HG03521 (cell line): ENCODE data around the gene MUSK.
"Not testable (repeated sequence)": the region's sequence is repeated elsewhere in the genome, so short reads cannot be mapped to it uniquely, and the experiment has no call there.

Source experiments
- ATAC-seq: cut with Tn5 transposase; IDR thresholded peaks from one replicate; pipeline ENCODE4 v1.9.1; 2021; ENCODE audit warnings: mild to moderate bottlenecking, moderate library complexity; ENCODE audit not compliant: unreplicated experiment

The MUSK gene

DNA sequence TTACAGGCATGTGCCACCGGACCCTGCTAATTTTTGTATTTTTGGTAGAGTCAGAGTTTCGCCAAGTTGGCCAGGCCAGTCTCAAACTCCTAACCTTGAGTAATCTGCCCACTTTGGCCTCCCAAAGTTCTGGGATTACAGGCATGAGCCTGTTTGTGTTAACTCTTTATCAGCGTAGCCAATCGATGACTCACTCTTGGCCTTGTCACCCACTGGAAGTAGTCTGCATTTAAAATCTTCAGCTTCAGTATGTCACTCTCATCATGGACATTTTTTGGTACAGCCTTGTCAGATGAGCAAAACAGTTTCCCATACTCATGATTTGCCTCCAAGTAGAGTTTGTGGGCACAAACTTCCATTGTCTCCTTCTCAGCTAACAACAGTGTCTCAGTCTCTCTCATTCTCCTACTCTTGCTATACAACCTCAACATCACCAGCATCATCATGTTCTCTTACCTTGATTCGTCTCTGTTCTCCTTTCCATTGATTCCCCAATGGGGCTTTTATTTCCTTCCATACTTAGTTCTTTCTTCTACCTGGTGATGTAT lies 22.5 kb downstream of the MUSK start:
- no peak for ATAC-seq

DNA sequence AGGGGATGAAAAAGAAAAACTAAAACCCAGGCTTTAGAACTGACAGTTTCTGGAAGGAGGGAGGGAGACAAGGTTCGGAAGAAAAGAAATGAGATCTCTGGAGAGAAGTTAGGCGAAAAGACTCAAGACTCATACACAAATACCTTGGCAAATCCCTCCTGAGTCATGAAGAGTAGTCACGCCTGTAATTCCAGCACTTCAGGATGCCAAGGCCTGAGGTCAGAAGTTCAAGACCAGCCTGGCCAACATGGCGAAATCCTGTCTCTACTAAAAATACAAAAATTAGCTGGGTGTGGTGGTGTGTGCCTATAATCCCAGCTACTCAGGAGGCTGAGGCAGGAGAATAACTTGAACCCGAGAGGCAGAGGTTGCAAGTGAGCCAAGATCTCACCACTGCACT lies 27.3 kb downstream of the MUSK start:
- not testable (repeated sequence) for ATAC-seq

GRCh38 chr9:110700953-110701352 lies 32.4 kb downstream of the MUSK start:
- ATAC-seq: no peak

- ATAC-seq: no peak
Observed at GRCh38 chr9:110703669-110704068, 35.1 kb downstream of the MUSK start.

- ATAC-seq: no peak
Observed at GRCh38 chr9:110707419-110707818, 38.8 kb downstream of the MUSK start.

GRCh38 chr9:110710420-110710819 lies 41.8 kb downstream of the MUSK start:
- no peak for ATAC-seq

DNA sequence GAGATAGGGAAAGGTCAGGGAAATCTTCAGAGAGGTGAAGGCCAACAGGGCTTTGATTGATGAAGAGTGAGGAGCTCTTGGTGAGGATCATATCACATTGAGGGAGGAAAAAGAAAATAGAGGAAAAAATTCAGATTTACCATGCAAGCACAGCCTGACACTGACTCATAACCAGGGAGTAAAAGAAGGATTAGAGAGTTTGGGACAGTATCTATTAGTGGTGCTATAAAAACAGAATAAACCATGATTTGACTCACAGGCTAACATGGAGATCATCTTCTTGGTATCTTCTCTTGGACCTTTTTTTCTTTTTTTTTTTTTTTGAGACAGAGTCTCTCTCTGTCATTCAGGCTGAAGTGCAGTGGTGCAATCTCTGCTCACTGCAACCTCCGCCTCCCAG lies 44.4 kb downstream of the MUSK start:
- no peak for ATAC-seq

DNA sequence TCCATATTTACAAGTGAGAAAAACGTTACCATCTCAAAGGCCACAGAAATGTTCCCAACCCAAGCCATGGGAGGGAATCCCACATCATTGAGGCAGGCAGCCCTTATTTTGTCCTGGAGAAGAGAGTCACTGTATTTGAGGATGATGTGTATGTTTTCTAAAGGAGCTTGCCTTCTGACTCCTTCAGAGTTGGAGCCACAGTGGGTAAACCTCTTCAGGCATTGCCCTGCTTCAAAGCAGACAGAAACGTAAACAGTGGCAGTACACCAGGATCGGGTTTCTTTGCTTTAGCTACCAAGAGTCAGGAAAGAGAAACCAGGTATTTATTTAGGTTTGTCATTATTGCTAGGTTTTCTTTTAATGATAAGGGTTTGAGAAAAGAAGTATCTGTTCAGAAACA lies 45.7 kb downstream of the MUSK start:
- ATAC-seq: no peak

DNA sequence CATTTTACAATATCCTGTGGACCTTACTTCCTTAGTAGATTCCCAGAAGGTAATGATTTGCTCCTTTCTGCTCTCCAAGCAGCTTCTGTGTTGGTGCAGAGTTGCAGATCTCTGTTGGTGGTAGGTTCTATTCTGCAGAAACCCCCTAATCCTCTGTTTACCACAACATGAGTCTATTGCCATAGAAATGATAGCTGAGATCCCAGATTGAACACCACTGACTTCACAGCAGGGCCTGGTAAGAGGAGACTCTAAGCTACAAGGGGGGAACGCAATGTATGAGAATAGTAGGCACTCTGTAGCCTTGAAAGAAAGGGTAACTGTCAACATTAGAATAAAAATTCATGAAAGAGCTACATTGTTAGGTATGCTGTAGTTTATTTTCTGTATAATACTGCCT lies 59.5 kb downstream of the MUSK start:
- no peak for ATAC-seq

GRCh38 chr9:110729641-110730040 lies 61.0 kb downstream of the MUSK start:
- ATAC-seq: no peak

- ATAC-seq: no peak
Observed at GRCh38 chr9:110731437-110732028, 62.9 kb downstream of the MUSK start.

GRCh38 chr9:110738982-110739381 lies 70.4 kb downstream of the MUSK start:
- no peak for ATAC-seq

DNA sequence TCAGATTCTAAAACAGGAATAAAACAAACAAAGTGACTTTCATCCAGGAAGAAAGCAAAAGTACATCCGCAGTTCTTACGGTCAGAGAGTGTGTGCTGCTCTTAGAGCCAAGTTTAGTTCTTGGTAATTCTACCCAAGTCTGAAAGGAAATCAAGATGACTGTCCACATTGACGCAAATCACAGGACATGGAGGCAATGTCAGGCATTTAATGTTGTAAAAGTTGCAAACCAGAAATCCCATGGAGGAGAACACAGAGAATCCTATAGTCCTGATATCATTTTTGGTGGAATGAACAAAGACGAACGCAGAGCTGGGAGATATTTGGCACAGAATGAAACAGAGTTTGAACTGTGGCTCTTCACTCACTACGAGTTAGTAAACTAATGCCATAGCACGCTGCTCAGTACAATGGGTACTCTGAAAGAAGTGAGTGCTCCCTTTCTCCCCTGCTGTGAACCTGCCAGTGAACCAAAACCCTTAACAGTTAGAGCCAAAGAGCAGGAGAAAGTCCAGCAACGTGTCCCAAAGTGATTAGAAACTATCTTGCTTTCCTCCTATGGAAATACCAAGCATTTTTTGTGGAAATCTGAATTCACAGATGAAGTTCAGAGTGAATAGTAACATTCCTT lies 74.3 kb downstream of the MUSK start:
- no peak for ATAC-seq

GRCh38 chr9:110744715-110745384 lies 76.3 kb downstream of the MUSK start:
- ATAC-seq: no peak

GRCh38 chr9:110745676-110746075 lies 77.1 kb downstream of the MUSK start:
- ATAC-seq: no peak

DNA sequence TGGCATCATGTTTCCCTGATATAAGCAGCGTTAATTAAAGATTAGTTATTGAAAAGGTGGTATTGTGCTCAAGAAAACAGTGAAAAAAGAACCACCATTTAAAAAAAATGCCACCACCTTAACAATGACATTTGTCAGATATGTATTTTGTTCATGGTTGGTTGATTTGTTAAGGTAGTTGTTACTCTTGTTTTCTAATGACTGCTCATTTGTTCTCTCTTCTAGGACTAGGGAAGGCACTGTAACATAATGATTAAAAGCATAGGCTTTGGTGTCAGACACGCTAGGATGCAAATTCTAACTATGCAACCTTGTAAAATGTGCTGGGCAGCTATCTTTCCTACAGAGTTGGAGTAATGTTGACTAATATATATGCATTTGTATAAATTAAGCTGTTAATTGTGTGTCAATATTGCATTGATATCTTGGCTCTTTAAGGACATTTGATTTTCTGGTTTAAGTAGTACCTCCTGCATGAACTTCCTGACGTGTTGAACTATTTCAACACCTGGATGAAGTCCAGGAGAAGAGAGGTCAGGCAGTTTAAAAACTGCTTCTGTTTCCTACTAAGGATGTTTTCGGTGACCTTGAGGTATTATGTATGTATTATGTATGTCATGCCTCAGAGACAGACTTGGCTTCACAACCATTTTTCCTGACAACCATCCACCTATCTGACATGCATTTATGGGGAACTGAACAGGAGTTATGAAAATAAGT lies 77.8 kb downstream of the MUSK start:
- ATAC-seq: no peak

GRCh38 chr9:110748251-110748893 lies 79.8 kb downstream of the MUSK start:
- no peak for ATAC-seq

DNA sequence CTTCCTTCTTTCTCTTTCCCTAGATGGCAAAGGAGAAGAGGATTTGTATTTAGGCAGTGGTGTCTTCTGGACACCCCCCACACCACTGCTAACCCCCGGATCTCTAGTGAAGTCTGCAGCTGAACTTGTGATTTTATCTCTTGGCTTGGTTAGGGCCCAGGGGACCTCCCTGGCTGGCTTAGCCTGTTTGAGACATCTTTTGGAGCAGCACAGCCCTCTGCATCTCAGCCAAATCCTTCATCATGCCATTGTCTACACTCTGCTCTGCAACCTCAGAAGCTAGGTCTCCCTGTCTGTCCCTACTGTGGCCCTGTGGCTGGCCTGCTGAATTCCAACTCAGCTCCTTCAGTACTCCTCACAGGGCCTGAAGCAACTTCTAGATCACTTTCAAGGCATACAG lies 81.7 kb downstream of the MUSK start:
- no peak for ATAC-seq

GRCh38 chr9:110751971-110752370 lies 83.4 kb downstream of the MUSK start:
- ATAC-seq: no peak

DNA sequence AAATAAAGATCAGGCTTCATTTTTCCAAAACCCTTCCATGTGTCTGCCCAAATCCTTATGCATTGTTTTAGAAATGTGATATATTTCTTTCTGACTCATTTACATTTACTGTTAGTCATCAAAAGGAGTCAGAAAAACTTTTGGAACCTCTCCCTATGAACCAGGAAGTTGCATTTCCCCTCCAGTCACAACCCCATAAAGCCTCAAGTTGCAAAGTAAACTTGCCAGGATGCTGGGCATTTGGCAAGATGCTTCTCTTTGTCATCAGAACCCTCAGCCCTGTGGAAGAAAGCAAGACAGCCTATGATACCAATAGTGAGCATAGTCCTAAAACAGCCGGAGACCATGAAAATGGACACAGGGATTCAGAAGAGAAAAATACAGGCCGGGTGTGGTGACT lies 84.2 kb downstream of the MUSK start:
- no peak for ATAC-seq

DNA sequence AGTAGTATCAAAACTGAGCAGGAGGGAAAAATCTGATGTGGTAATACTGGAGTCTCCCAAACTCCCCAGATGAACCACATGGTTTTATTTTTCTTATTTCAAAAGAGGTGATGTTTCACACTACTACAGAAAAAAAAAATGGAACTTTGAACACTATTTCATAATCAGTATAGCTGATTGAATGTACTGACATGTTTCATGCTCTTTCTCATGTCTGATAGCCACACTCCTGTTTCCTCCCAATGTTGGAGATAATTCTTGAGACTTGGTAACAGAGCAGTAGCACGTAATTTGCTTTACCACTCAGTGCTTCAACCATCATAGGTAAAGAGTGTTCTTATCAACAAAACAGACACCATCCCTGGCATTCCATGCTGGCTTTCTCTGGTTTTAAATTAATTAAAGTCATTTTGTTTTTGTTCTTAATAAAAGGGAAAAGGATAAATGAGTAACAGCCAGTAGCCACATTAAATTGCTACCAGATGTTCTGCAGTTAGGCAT lies 85.2 kb downstream of the MUSK start:
- ATAC-seq: no peak
